Astrocyte (in vitro differentiated cells and primary cell): ENCODE measurements around the gene BSN.

Experiments used
- CTCF ChIP-seq: IDR thresholded peaks from 2 replicates; pipeline ENCODE4 v1.5.1; 2011; ENCODE audit warnings: low read depth, mild to moderate bottlenecking, inconsistent platforms, low read length, moderate library complexity; ENCODE audit not compliant: insufficient read depth
- EZH2 ChIP-seq: IDR thresholded peaks from 2 replicates; pipeline ENCODE4 v1.6.1; 2012; ENCODE audit warnings: mild to moderate bottlenecking, low read length, inconsistent platforms; ENCODE audit not compliant: insufficient read depth

- TF ChIP-seq EZH2 (no peak), CTCF (no peak)
These were observed 68.8 kb downstream of the BSN start for GRCh38 chr3:49623071-49623470.
